Lower lobe of right lung (tissue), 2 donors: ENCODE measurements around the gene ST3GAL2. TPM values are rescaled to one million over a fixed set of nuclear protein-coding genes. Genes with fewer than 3 reads are reported as not detected.
A peak's percentile ranks its signal among the peaks of the same experiment; 100 is the strongest.
"Not testable (repeated sequence)": the region's sequence is repeated elsewhere in the genome, so short reads cannot be mapped to it uniquely, and the experiment has no call there.

Source experiments
- ATAC-seq, 2 donors: fragments of 200-7000 bp; cut with Tn5 transposase; one replicate each; pipeline ENCODE4 v1.9.1; 2020 to 2022; ENCODE audit warnings: mild to moderate bottlenecking in 2 of 2, moderate library complexity in 2 of 2
- DNase-seq: peaks from one replicate; pipeline ENCODE4 v3.0.0-alpha.2; 2020
- H3K27ac ChIP-seq: fragments of 200-600 bp; one replicate; pipeline ENCODE4 v1.8.0; 2022
- H3K27me3 ChIP-seq: fragments of 200-600 bp; one replicate; pipeline ENCODE4 v1.8.0; 2022; ENCODE audit warnings: low read depth
- H3K36me3 ChIP-seq: fragments of 200-600 bp; one replicate; pipeline ENCODE4 v1.8.0; 2022; ENCODE audit warnings: mild to moderate bottlenecking
- H3K4me1 ChIP-seq: fragments of 200-600 bp; one replicate; pipeline ENCODE4 v1.8.0; 2022
- H3K4me3 ChIP-seq: fragments of 200-600 bp; one replicate; pipeline ENCODE4 v1.8.0; 2022; ENCODE audit warnings: mild to moderate bottlenecking
- H3K9me3 ChIP-seq: fragments of 200-600 bp; one replicate; pipeline ENCODE4 v1.8.0; 2022
- CTCF ChIP-seq: fragments of 200-600 bp; IDR thresholded peaks from one replicate; pipeline ENCODE4 v1.8.0; 2022; ENCODE audit warnings: antibody characterized with exemption, mild to moderate bottlenecking
- intact Hi-C: fragments of 100-400 bp; cut with DNase I; formaldehyde crosslinking; loops from one replicate; pipeline ENCODE4 v1.11.0; 2022
- total RNA-seq: library from RNA; stranded (reverse); fragmentation: NEBNext Ultra II Directional; extraction: Animal tissue kit (Norgen Biotek cat#: 25700); gene quantifications from one replicate; pipeline ENCODE4 v1.2.1, GENCODE V29; 2021
- donor health status: DM: no; HTN: yes; CAD: no; lungs with severe emphysema.

Gene ST3GAL2
- total RNA-seq, 1 donor from 2014 or later = 31.8 TPM

GRCh38 chr16:70341600-70341999 is 97.3 kb downstream of the ST3GAL2 start:
- no peak overlapping the region for H3K4me3 ChIP-seq
- intact Hi-C loops = no loop called here
- no peaks in the 10 kb centered on the region for H3K9me3 ChIP-seq
- DNase-seq = no peak
- no peaks in the 10 kb centered on the region for H3K27me3 ChIP-seq
- peaks cover 11% of the 10 kb centered on the region for H3K4me1 ChIP-seq
- ATAC-seq = no peak
- peaks cover 2% of the 10 kb centered on the region for H3K36me3 ChIP-seq
- no peak for TF ChIP-seq CTCF
- H3K27ac ChIP-seq = no peak overlapping the region

GRCh38 chr16:70337814-70338213 is 101.1 kb downstream of the ST3GAL2 start:
- no peaks in the 10 kb centered on the region for H3K27me3 ChIP-seq
- DNase-seq (no peak), ATAC-seq (no peak)
- TF ChIP-seq CTCF = no peak
- H3K9me3 ChIP-seq = no peaks in the 10 kb centered on the region
- no peaks in the 10 kb centered on the region for H3K4me1 ChIP-seq
- peaks cover 36% of the 10 kb centered on the region for H3K36me3 ChIP-seq
- H3K4me3 ChIP-seq = no peak overlapping the region
- intact Hi-C loops = no loop called here
- no peak overlapping the region for H3K27ac ChIP-seq

- H3K4me3 ChIP-seq, ATAC-seq, H3K9me3 ChIP-seq, H3K27ac ChIP-seq, H3K27me3 ChIP-seq, DNase-seq, intact Hi-C loops, H3K4me1 ChIP-seq: not testable (repeated sequence)
- peaks cover 87% of the 10 kb centered on the region for H3K36me3 ChIP-seq
Observed at GRCh38 chr16:70332728-70333127, 106.2 kb downstream of the ST3GAL2 start.

GRCh38 chr16:70331588-70332358 is 107.1 kb downstream of the ST3GAL2 start:
- DNase-seq = no peak
- intact Hi-C loops = no loop called here

GRCh38 chr16:70331091-70331490 is 107.8 kb downstream of the ST3GAL2 start:
- intact Hi-C loops = no loop called here
- ATAC-seq = no peak
- no peak overlapping the region for H3K4me3 ChIP-seq
- TF ChIP-seq CTCF = no peak
- H3K4me1 ChIP-seq = no peaks in the 10 kb centered on the region
- H3K9me3 ChIP-seq = no peaks in the 10 kb centered on the region
- H3K36me3 ChIP-seq = peaks cover 96% of the 10 kb centered on the region
- no peak for DNase-seq
- no peak overlapping the region for H3K27ac ChIP-seq
- H3K27me3 ChIP-seq = no peaks in the 10 kb centered on the region

More at GRCh38 chr16:70331588-70332358, 107.1 kb downstream of the ST3GAL2 start:
- H3K36me3 ChIP-seq = peaks cover 96% of the 10 kb centered on the region
- no peak overlapping the region for H3K27ac ChIP-seq
- H3K4me3 ChIP-seq = no peak overlapping the region
- no peaks in the 10 kb centered on the region for H3K4me1 ChIP-seq
- no peaks in the 10 kb centered on the region for H3K9me3 ChIP-seq
- peak; percentile 34 for TF ChIP-seq CTCF
- ATAC-seq = peak in 1 of 2 donors; percentile 31
- H3K27me3 ChIP-seq = no peaks in the 10 kb centered on the region

Other genes starting within 250 kb of the ST3GAL2 start
- 21.4 TPM for gene EXOSC6, start 187.2 kb downstream of the ST3GAL2 start, total RNA-seq
- gene AARS1, start 149.6 kb downstream of the ST3GAL2 start, total RNA-seq = 101 TPM
- gene DDX19B, start 139.9 kb downstream of the ST3GAL2 start, total RNA-seq = 28.3 TPM
- gene DDX19A, start 92.2 kb downstream of the ST3GAL2 start, total RNA-seq = 24.5 TPM
- gene FCSK, start 15.5 kb upstream of the ST3GAL2 start, total RNA-seq = 23.8 TPM
- gene COG4, start 84.5 kb upstream of the ST3GAL2 start, total RNA-seq = 62.0 TPM
- gene SF3B3, start 84.7 kb upstream of the ST3GAL2 start, total RNA-seq = 176 TPM
- 2.6 TPM for gene IL34, start 207.5 kb upstream of the ST3GAL2 start, total RNA-seq
- gene MTSS2, start 247.0 kb upstream of the ST3GAL2 start, total RNA-seq = 60.8 TPM